GM19324 (cell line): Measurements from ENCODE around the gene CDC7.

Source experiments
- ATAC-seq: cut with Tn5 transposase; IDR thresholded peaks from one replicate; pipeline ENCODE4 v1.9.1; 2021; ENCODE audit warnings: mild to moderate bottlenecking, moderate library complexity; ENCODE audit not compliant: unreplicated experiment, low FRiP score

CDC7 gene

DNA sequence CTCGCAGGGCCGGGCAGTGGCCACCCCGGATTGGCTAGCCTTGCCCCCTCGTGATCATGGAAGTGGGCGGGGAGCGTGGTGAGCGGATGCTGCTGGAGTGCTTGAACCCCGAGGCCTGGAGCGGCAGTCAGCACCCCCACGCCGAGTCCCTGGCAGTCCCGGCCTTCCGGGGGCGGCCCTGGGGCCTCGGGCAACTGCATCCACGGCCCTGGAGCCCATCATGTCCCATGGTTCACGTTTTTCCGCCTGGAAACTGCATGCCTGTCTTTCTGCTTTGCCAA lies 45.6 kb downstream of the CDC7 start:
- ATAC-seq: no peak

DNA sequence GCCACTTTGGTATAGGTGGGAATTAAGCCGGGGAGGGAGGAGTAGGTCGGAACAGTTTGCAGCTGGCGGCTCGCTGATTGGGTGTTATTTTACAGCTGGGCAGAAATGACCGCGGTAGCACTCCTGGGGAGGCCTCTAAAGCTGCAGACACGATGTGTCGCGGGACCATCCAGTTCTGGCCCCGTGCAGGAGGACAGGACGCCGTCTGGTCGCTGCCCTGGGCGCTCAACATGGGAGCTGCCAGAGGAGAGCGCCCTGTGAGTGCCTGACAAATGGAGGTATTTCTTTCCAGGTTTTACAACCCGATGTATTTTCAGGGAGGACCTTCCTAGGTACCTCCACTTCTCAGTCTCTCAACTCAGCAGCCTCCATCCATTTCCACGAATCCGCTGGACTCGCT lies 46.2 kb downstream of the CDC7 start:
- no peak for ATAC-seq

- ATAC-seq: no peak
These were observed 47.9 kb downstream of the CDC7 start for GRCh38 chr1:91548376-91549040.

GRCh38 chr1:91549041-91549735 lies 48.5 kb downstream of the CDC7 start:
- no peak for ATAC-seq

- no peak for ATAC-seq
These were observed 50.3 kb downstream of the CDC7 start for GRCh38 chr1:91550961-91551360.

DNA sequence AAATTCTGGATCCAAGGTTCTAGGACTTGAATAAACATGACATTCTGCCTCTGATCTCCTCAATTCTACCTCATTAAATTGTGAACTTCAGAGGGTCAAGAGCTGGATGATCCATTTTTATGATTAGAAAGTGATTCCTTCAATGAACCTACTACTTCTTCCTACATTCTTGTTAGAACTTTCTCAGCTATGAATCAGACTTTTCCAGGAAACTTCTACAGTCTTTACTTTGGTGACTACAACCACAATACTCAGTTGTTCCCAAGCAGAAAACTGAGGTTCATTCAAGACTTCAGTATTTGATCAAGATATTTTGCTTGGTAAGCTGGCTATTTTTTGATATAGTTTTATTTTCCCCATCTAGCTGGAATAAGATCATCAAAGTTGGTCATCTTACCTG lies 51.4 kb downstream of the CDC7 start:
- no peak for ATAC-seq

- no peak for ATAC-seq
These were observed 51.9 kb downstream of the CDC7 start for GRCh38 chr1:91552596-91552995.

DNA sequence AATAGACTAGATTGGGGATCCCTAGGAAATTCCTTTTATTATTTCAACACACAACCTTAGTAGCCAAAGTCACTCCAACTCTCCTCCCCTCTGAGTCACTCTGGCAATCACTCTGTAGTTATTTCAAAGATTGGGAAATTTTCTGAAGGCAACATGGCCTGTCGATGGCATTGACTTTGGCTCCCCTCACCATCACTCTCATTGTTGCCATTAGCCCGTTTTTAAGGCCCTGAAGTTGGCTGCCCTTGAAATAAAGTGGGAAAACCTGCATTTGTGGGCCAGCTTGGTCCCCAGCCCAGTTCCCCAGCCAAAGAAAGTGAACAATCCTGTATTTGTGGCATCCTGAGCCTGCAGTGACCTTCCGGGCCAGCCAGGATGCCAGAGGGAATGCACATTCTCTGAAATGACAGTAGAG lies 52.5 kb downstream of the CDC7 start:
- ATAC-seq: no peak

- no peak for ATAC-seq
These were observed 54.6 kb downstream of the CDC7 start for GRCh38 chr1:91555074-91555730.

DNA sequence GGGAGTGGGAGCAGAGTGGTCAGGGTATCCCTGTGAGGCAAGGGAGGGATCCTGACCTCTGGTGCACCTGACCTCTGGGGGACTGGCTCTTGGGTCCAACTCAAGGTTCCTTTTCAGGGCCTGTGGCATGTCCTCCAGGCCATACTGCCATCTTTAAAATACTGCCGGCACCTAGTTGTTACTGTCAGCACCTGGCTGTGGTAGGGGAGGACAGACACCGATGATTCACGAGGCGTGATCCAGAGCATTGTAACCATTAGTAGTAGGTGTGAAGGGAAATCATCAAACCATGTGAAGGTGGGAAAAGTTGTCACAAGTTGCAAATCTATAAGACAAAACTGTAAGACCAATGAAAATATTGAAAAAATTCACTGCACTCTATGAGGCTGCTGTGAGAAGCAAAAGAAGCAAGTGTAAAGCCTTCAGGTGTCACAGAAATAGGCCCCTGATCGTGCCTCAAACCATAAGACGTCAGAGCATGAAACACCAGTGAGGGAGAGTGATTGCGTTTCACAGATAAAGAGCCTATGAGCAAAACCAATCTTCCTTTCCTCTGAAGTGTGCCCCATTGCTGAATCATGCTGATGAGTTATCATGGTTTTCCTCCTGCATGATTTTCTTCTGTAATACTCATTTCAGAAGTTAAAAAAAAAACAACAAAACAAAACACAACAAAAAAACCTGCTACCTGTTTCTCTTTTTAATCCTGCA lies 55.3 kb downstream of the CDC7 start:
- ATAC-seq: no peak

DNA sequence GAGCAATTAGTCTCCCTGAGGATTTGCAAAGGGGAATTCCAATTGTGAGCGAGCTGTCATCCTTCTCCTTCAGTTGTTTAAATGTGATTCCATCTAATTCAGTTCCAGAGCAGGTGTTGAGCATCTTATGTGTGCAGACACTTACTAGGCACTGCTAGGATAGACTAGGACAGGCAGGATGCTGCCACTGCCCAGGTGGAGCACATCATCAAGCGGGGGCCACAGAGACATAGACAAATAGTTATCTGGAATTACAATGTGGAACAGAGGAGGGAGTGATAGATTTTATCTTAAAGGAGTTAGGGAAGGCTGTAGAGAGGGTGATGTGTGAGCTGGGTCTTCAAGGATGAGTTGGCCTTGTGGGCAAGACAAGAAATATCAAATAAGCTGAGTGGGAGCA lies 55.9 kb downstream of the CDC7 start:
- no peak for ATAC-seq

- ATAC-seq: no peak
These were observed 56.5 kb downstream of the CDC7 start for GRCh38 chr1:91557039-91557690.

DNA sequence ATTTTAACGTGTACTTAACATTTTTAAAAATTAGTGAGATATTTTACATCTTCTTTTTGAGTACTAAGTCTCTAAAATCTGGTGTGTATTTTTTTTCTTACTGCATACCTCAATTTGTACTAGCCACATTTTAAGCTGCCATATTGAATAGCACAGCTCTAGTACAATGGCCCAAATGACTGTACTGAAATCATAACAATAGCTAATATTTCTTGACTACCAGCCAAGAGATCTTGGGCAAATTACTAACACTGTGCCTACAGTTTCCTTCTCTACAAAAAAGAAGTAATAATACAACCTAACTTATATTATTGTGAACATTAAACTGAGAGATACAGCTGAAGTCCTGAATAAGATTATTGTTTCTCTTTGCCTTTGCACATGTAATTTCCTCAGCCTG lies 57.2 kb downstream of the CDC7 start:
- ATAC-seq: no peak

- no peak for ATAC-seq
These were observed 58.5 kb downstream of the CDC7 start for GRCh38 chr1:91559046-91559750.

- no peak for ATAC-seq
These were observed 59.4 kb downstream of the CDC7 start for GRCh38 chr1:91559838-91560565.

DNA sequence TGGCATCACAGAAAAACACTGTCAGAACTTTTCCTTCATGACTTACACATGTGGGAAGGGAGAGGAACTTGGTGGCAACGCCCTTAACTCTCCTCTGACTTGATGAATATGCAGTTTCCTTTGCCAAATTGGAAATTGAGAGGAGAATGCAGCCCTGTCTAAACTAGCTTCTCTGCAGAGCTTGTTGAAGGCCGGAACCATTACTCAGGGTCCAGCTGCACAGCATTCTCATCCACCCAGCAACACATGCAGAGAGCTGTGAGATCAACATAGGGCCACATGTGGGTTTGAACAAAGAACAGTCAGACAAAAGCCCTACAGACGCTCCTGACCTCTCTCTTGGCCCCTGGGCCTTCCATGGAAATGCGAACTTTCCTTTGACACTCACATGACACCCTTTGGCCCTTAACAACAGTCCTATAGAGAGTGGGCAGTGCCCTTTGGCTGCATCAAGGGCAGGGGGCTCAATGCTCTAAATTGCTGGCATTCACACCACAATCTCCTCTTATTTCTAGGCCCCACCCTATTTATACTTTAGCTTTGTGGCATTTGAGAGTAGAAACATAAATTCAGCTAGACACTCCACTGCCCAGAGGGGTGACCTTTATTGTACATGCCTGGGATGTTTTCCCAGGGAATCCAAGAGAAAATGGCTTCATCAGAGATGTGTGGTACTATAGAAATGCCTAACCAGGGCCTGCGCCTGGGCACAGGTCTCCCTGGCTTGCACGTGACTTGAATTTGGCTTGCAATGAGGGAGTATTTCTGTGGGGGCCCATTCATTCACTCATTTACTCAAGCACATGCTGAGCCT lies 64.4 kb downstream of the CDC7 start:
- no peak for ATAC-seq

DNA sequence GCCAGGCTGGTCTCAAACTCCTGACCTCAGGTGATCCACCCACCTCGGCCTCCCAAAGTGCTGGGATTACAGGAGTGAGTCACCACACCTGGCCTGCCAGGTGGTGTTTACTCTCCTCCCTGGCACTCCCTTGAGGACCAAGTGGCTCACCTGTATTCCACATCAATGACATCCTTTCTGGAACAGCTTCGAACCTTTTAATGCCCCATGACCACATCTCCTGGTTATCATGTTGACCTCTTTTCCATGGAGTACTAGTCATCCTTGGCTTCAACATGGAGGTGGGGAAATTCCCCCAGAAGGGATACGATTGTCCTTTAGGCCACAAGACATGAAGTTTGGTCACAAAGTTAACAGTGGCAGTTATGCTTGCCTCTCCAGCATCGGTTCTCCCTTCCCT lies 66.9 kb downstream of the CDC7 start:
- ATAC-seq: no peak

DNA sequence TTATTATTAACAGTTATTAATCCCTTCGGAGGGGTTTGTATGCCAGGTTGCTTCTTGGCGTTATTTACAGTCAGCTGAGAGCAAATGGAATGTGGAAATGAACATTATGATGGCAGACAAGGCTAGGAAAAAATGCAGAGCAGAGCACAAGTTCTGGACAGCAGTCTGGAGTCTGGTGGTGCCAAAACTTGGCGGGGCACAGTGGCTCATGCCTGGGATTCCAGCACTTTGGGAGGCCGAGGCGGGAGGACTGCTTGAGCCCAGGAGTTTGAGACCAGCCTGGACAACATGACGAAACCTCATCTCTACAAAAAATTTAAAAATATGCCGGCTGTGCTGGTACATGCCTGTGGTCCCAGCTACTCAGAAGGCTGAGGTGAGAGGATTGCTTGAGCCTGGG lies 67.6 kb downstream of the CDC7 start:
- ATAC-seq: no peak
